HG02571 (cell line): ENCODE data around the gene TOM1.

Experiments
- ATAC-seq: cut with Tn5 transposase; IDR thresholded peaks from one replicate; pipeline ENCODE4 v1.9.1; 2021; ENCODE audit warnings: mild to moderate bottlenecking, moderate library complexity; ENCODE audit not compliant: unreplicated experiment

The TOM1 gene

DNA sequence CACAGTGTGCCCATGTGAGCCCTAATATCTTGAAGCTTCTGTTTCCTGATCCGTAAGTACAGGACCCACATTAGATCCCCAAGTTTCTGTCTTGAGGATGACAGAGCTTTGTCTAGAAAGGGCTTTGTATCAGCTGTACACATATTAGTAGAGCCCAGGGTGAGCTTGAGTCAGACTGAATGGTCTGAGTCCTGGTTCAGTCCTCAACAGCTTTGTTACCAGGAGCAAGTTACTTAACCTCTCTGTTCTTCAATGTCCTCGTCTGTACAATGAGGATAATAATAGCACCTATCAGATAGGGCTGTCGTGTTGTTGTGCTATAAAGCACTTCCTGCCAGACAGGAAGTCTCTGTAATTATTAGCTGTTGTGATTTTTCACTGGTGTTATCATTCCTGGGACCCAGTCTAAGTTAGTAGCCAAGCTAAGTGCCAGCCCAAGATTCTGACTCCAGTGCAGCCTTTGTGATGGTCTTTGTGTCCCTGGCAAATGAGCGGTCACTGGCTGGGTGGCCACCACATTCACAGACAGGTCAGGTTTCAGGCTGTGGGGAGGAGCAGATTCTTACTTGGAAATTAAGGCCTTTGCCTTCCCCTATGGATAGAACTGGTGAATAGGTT, 6.8 kb downstream of the TOM1 start:
- no peak for ATAC-seq

DNA sequence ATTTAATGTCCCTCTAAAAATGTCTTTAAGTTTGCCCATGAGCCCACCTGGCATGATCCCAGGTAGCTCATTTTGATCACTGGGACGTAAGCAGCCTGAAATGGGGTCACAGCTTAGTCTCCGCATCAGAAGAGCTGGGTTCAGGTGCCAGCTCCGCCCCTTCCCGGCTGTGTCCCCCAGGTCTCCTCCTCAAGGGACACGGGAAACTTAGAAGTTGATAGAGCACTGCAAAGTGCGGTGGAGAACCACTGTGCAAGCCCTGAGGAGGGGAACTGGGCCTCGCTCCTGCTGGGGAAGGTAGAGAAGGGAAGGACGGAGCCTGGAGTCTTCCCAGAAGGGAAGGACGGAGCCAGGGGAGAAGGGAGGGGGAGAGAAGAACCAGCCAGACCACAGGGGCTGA, 7.7 kb downstream of the TOM1 start:
- no peak for ATAC-seq

DNA sequence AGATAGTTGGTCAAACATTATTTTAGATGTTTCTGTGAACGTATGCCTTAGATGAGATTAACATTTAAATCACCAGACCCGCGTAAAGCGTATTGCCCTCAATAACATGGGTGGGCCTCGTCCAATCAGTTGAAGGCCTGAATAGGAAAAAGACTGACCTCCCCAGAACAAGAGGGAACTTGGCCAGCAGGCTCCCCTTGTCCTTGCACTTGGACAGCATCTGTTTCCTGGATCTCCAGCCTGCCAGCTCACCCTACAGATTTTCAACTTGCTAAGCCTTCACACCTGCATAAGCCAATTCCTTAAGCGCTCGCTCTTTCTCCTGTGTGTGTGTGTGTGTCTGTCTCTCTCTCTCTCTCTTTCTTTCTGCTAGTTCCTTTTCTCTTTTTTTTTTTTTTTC, 8.2 kb downstream of the TOM1 start:
- no peak for ATAC-seq

DNA sequence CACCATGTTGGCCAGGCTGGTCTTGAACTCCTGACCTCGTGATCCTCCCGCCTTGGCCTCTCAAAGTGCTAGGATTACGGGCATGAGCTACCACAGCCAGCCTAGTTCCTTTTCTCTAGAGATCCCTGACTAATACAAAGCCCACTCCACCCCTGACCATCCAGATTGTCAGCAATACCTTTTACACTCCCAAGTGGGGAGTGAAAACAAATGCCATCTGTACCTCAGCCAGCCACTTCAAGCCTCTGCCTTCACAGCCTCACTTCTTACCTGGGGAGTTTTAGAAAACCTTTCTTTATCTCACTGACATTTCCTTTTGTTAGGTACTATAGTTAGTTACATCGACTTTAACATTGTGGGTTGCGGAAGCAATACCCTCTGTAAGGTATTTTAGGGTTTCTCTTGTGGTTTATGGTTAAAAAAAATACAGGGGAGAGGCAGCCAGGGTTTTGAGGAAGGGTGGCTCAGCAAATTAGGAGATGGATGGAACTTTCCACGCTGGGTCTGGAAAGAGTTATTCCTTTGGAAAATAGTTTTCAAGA, 8.9 kb downstream of the TOM1 start:
- peak; percentile 35 for ATAC-seq

DNA sequence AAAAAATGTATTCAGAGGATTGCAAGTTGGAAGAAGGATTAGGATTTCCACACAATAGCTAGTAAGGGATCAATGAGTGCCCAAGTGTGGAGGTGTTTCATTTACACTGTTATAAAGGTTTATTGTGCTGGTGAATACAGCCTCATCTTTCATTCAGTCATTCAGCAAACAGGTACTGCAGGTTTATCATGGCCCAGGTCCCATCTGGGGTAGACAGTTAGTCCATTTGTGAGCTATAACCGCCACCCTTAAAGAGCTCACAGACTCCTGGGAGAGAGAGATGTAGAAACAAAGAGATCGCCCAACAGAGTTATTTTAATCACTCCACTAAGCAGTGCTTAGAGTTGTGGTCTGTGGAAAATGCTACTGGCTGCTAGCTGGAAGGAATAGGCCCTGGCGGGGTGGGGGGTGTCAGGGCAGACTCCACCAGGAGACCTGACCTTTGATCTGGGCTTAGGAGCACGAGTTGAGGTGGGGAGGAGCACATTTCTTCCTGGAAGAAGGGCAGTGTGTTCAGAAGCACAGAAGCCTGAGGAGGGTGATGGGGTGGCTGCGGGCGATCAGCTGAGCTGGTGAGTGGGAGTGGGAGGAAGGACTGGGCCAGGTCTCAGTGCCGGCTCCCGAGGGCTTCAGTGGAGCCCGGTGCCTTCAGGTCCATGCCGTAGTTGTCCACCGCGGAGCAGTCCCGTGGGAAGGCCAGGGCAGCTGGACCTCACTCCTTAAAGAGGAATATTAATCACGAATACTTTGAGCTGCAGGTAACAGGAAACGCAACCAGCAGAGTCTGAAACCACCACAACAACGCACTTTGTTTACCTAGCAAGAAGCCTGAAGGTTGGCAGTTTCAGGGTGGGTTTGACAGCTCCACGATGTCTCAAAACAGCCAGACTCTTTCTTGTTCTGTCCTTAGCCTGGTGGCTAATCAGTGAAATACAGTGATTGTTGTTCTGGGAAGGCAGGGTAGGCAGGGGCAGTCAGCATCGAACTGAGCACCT, 11.2 kb downstream of the TOM1 start:
- no peak for ATAC-seq

DNA sequence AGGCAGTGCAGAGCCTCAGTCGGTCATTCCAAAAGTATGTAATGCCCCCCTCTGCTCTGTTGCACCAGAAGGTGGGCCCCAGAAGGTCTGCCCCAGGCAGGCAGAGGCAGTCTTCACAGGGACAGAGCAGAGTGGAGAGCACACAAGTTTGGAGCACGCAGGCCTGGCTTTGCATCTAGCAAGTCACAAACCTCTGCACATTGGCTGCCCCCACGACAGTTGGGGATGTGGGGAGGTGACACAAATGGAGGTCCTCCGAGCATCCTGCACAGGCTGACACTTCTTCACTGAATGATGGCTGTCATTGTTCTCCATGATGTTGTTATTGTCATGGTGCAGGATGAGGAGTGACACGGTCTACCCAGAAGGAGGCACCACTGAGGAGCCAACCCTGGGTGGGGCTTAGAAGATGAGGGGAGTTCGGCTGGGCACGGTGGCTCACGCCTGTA, 11.9 kb downstream of the TOM1 start:
- no peak for ATAC-seq

DNA sequence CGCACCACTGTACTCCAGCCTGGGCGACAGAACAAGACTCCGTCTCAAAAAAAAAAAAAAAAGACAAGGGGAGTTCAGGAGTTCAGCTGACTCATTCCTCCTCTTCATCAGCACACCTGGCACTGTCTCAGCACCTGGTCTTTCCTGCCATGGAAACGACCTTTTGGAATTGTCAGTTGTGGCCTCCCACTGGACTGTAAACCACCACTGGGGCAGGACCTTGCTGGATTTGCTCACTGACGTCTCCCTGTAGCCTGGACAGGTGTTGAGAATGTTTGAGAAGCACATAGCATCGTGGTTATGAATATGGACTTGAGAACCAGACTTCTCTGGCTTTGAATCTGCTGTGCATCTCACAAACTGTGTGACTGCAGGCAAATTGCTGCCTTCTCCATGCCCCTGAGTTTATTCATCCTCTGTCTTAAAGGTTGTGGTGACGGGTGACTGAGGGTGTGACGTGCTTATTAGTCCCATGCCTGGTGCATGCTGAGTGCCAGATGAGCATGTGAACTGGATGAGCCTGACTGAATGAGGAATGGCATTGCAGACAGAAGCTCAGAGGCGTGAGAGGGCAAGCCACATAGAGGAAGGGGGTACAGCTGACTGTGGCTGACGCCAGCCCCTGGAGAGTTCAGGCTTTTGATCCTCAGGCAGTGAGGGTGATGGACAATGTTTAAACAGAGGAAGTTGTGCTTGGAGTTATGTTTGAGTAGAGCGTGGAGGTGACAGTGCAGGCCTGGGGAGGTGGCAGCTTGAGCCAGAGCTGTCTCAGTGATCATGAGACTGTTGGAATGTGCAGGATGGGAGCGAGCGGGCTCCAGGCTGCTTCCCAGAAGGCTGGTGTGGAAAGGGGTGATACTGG, 12.7 kb downstream of the TOM1 start:
- ATAC-seq, result no peak

DNA sequence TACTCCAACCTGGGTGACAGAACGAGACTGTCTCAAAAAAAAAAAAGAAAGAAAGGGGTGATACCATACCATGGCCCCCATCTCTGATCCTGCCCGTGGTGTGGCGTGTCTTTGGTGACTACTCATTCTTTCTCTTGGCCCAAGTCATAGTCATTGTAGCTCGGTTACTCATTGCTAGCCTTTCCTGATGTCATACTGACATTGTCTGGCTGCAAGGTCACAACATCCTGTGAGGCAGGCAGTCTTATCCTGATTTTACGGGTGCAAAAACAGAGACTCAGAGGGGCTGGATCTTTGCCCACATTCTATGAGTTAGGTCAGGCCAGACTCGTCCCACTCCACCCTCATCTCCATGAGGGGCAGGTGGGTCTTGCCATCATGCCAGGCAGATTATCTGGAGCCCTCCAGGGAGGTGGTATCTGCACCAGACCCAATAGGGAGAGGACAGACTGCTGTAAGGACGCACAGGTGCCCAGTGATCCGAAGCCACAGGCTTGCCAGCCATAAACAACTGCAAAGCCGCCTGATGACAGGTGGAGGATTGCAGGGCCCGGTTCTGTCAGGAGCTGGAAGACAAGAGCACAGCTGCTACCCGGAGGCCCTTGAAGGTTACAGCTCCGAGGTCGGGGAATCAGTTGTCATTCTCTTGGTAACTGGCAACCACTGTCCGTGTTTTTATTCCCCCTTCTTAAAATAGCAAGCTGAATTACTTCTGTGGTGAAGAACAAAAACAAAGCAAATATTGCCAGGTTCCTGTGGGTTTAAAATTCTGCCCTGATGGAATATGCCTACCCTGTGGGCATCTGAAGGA, 13.8 kb downstream of the TOM1 start:
- ATAC-seq, result no peak

DNA sequence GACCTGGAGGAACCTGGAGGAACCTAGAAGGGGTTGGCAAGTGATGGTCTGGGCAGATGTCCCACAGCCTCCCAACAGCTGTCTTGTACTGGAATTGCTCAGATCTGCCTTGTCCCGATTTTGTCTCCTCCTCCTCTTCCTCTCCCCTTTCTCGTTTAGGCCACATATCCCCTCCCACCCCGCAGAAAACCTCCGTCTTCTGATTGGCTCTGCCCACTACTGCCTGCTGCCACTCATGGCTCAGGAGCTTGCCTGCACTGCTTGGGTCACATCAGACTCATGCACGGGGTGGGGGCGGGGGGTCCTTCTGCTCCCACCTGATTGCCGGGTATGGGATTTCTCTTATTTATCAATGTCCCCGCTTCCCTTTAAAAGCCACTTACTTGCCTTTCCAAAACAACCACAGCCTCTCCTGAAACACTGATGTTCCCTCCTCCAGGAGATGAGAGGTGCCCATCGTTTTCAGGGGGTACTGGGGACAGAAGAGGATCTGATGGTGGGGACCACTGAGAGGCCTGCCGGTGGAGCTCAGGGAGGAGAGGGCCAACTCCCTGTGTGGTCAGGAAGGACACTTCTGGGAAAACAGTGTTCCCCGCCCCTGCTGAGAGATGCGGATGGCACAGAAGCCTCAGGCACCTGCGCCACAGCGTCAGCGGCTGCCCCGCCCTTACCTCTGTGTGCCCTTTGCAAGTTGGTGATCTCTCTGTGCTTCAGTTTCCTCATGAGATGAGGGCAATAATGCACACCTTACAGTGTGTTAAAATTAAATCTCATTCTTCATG, 14.7 kb downstream of the TOM1 start:
- no peak for ATAC-seq

DNA sequence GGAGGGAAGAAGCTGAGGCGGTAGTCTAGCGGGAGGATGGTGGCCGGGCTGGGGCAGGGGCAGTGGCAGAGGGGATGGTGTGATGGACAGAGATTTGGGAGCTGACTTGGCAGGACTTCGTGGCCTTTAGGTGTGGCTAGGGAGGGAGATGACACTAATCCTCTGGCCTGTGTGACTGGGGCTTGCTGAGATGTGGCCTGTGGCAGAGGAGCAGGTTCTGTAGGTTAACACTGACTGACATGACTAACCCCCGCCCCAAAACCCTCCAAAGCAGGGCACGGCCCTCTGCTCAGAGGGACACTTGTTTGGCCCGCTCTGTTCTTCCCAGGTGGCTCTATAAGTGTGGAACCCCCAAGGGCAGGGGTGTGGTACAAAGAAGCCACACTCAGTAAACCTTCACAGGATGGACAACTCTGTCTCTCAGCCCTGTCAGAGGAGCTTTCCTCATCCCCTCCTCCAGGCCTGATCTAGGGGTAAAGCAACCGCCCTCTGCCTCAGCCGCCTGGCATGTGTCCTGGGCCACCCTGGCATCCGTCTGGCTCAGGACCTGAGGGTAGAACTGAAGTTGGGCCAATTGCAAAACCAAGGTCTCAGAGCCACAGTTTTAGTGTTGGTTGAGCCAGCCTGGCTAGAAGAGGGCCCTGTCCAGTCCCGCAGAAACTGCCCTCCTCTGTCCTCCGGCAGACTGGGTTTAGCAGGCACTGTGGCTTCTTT, 15.6 kb downstream of the TOM1 start:
- ATAC-seq, result no peak

DNA sequence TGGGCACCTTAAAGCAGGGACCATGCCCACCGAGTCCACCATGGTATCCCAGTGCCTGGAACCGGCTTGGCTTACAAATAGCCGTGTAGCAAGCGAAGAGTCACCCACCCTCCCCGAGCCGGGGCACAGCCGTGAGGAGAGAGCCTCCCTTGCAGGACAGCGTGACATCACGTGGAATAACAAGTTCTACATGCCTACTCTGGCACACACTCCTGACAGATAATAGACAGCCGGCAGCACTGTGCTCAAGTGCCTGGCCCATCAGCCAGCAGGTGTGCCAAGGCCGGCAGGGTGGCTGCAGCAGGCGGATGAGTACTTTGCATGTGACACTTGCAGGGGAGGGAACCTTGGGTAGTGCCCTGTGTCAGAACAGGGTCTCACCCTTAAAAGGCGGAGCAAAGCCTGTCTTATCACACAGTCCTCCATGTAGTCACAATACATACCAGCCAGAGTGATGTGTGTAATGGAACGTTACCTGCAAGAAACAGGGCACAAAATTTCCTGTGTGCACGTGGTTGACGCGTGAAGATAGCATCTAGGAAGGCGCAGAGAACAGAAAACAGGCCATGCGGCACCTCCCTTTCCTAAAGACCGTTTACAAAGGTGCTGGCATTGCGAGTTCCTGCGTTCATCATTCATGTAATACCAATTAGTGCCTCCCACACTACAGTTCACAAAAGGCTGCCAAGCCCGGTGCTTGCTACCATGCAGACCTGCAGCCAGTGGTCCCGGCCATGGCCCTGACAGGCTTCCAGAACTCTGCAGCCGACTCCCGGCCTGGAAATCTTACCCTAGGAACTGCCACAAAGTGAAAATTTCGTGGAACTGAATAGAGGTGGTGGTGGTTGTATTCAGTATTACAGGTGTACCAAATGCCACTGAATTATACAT, 16.4 kb downstream of the TOM1 start:
- ATAC-seq, result no peak

DNA sequence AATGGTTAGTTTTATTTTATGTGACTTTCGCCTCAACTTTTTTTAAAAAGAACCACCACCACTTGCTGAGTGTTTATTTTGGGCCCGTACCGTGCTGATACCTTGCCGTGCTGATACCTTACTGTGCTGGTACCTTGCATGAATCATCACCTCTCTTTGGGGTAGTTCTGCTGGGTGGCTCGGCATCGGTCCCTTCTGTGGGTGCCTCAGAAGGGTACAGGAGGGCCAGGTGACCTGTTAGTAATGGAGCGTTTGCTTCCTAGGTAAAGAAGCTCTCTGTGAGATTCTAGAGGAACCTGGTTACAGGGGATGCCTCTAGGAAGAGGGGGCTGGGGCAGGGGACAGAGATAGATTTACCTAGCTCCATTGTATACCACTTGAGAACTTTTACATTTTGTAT, 17.1 kb downstream of the TOM1 start:
- no peak for ATAC-seq

DNA sequence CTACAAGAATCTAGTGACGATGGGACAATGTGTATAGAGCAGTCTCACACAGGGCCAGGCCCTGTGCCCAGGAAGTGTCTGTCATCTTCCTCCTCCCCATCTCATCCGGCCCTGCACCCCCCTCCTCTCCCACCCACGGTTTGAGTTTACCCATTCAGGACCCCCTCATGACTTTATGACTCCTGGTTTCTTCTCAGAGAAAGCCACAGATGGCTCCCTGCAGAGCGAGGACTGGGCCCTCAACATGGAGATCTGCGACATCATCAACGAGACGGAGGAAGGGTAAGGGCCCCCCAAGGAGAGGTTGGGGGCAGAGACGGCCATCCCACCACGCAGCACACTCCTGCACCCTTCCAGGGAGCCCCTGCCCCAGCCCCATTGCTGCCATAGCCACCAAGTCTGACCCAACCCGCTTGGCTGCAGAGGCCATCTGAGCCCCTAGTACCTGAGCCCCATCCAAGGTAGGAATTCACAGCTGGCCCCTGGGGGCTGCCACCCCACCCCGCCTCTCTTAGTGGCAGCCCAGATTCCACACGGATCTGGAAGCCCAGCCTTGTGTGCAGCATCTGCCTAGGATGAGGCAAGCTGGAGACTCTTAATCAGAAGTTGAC, 18.1 kb downstream of the TOM1 start:
- no peak for ATAC-seq

DNA sequence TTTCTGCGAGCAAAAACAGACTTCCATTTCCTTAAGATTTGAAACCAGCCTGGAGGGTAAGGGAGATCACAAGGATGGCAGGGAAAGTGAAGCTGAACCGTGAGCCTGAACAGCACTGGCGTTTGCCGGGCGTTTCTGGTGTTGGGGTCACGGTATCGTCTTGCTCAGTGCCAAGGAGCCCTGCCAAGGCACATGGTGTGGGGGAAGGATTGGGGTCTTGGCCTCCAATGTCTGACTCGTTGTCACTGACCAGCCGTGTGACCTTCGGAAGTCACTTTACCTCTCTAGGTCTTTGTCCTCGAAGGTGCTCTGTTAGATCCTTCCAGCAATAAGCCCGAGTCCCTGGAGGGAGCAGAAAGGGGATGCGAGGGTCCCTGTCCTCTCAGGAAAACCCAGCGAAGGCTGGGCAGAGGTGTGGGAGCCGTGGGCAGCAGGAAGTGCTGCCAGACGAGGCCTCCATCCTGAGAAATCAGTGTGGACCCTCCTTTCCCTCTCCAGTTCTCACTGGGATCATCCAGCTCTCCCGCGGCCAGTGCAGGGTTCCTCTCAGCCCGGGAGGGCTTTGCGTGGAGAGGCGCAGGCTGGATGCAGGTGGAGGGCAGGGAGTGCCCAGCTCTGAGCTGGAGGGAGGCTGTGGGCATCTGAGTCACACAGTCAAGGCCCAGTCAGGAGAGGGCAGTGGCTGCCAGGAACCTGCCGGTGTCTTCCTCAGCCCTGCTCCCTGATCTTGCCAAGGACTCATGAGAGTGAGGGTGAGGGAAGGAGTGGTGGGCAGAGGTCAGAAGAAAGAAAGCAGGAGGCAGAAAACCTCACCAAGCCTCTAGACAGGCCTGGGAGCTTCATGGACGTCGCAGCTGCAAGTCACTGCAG, 18.9 kb downstream of the TOM1 start:
- no peak for ATAC-seq

DNA sequence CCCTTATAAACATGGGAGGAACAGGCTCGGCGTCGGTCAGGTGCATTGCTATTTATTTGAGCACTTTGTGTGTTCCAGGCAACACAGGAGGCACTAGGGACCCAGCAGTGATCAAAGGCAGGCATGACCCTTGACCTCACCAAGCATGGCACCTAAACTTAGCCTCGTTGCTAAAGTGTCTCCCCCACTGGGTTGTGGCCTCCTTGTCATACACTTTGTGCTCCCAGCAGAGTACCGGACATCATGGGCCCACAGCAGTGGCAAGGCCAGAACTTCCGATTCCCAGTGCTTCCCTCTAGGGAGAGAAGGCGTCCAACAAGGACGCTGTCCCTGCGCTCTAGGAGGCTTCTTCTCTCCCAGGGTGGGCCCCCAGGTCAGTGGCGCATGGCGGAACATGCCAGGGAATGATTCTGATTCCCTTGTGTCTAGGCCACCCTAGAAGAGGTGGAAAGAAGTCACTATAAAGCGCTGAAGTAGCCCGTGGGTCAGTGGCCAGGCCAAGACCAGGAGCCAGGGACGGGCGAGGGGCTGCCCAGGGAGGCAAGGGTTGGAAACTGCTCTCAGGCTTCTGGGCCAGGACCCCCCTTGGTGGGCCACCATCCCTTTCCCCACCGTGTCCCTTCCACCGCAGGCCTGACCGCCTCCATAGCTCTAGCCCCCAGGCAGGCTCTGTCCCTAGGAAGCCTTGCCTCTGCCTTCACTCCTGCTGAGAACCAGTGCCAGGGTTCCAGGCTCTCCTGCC, 19.7 kb downstream of the TOM1 start:
- no peak for ATAC-seq

DNA sequence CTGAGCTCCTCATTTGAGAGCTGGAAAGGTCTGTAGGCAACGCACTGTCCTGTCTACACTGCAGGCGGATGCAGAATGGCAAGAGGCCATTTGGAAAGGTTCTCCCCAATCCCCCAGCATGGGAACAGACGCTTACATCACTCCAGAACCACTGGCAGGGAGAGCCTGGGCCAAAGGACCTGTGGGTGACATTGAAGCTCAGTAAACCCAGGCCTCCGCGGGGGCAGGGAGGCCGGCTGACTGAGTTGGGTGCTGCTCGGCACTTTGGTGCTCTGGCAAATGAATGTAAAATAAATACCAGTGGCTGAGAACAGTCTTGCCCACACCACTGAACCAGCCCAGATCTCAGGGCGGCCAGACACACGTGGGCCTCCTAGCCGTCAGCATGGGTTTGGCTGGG, 22.4 kb downstream of the TOM1 start:
- no peak for ATAC-seq
